SK-N-MC (cell line): ENCODE data around the gene PARVB.

Experiments
- EZH2 ChIP-seq: fragments of 200-600 bp; sonication (generic); IDR thresholded peaks from one replicate; pipeline ENCODE4 v1.6.1; 2017; ENCODE audit warnings: antibody characterized with exemption
- FOXP2 ChIP-seq: optimal IDR thresholded peaks from 2 replicates; pipeline ENCODE3; 2011; ENCODE audit warnings: mild to moderate bottlenecking, moderate library complexity; ENCODE audit not compliant: insufficient read depth; ENCODE audit errors: extremely low read length, control extremely low read depth
- POLR2AphosphoS5 ChIP-seq: IDR thresholded peaks from 2 replicates; pipeline ENCODE4 v1.6.1; 2012; ENCODE audit warnings: mild to moderate bottlenecking, low read depth, low read length, borderline replicate concordance

DNA sequence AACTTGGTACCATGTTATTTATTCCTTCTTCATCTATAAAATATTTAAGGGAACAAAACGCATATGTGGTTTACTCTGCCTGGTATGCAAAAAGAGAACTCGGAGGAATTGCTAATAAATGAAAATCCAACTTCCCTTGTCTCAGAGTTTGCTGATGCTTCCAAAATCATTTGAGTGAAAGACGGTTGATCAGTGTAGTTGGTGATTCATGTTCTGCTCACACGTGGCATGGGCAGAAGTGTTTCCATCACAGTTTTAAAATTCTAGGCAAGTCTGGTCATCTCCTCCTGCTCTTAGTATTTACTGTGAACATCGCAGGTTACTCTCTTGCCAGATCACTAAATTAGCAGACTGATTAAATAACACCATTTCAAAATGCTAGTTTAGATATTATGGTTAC lies 11.9 kb upstream of the PARVB start:
- no peak for TF ChIP-seq EZH2
- TF ChIP-seq POLR2AphosphoS5 = no peak
- TF ChIP-seq FOXP2 = no peak
